CD4-positive, CD25-positive, alpha-beta regulatory T cell (primary cell): Measurements from ENCODE around the gene NTRK1. TPM values are rescaled to one million over a fixed set of nuclear protein-coding genes. Genes with fewer than 3 reads are reported as not detected.

Experiments used
- ATAC-seq, 2 donors: fragments of 150-1000 bp; cut with Tn5 transposase; one replicate each; pipeline ENCODE4 v1.10.0; 2021; ENCODE audit warnings: low read depth in 2 of 2, moderate number of reproducible peaks in 2 of 2, moderate library complexity in 1 of 2
- DNase-seq, 3 donors: peaks; one replicate each; pipeline versions ENCODE4 v3.0.0 to v3.0.0-alpha.2; 2012 to 2022; ENCODE audit warnings: mixed read lengths in 1 of 3
- H3K27ac ChIP-seq: one replicate; pipeline ENCODE4 v1.7.0; 2013; ENCODE audit warnings: mild to moderate bottlenecking, low read length; ENCODE audit not compliant: insufficient read depth, poor library complexity, severe bottlenecking
- H3K27me3 ChIP-seq: one replicate; pipeline ENCODE4 v1.7.0; 2013; ENCODE audit warnings: low read length; ENCODE audit not compliant: control insufficient read depth, insufficient read depth
- H3K36me3 ChIP-seq: one replicate; pipeline ENCODE4 v1.7.0; 2013; ENCODE audit warnings: mild to moderate bottlenecking, low read length, moderate library complexity; ENCODE audit not compliant: control insufficient read depth, insufficient read depth
- H3K4me1 ChIP-seq: 2 replicates; pipeline ENCODE4 v1.7.0; 2013; ENCODE audit warnings: mild to moderate bottlenecking, low read length; ENCODE audit not compliant: insufficient read depth, control insufficient read depth, poor library complexity, severe bottlenecking
- H3K4me3 ChIP-seq: one replicate; pipeline ENCODE4 v1.7.0; 2013; ENCODE audit warnings: low read depth, mild to moderate bottlenecking, low read length, moderate library complexity
- H3K9me3 ChIP-seq, 2 experiments: 1 replicate in 1 of 2; 2 replicates in 1 of 2; pipeline ENCODE4 v1.7.0; 2013; ENCODE audit warnings: low read length in 2 of 2, mild to moderate bottlenecking in 1 of 2, moderate library complexity in 1 of 2; ENCODE audit not compliant: control insufficient read depth in 2 of 2
- H3K27ac Mint-ChIP-seq, 3 donors: one replicate each; pipeline ENCODE4 v1.8.0; 2020 to 2022; ENCODE audit warnings: mild to moderate bottlenecking in 3 of 3, mixed read lengths in 3 of 3, moderate library complexity in 2 of 3
- H3K27me3 Mint-ChIP-seq: one replicate; pipeline ENCODE4 v1.8.0; 2022; ENCODE audit warnings: mild to moderate bottlenecking, mixed read lengths
- H3K36me3 Mint-ChIP-seq: one replicate; pipeline ENCODE4 v1.8.0; 2020; ENCODE audit warnings: mixed read lengths
- H3K4me1 Mint-ChIP-seq, 4 donors: one replicate each; pipeline ENCODE4 v1.8.0; 2020 to 2022; ENCODE audit warnings: mixed read lengths in 4 of 4, mild to moderate bottlenecking in 1 of 4
- H3K4me3 Mint-ChIP-seq, 4 donors: one replicate each; pipeline ENCODE4 v1.8.0; 2020 to 2022; ENCODE audit warnings: mild to moderate bottlenecking in 4 of 4, mixed read lengths in 4 of 4, moderate library complexity in 3 of 4
- H3K9me3 Mint-ChIP-seq, 7 donors: one replicate each; pipeline ENCODE4 v1.8.0; 2020 to 2022; ENCODE audit warnings: mixed read lengths in 7 of 7, mild to moderate bottlenecking in 3 of 7, moderate library complexity in 2 of 7
- polyA plus RNA-seq, 4 donors: library from polyadenylated mRNA; unstranded; fragments of 300-500 nt; fragmentation: Illumina TruSeq; gene quantifications; one replicate each; pipeline ENCODE4 v1.2.3, GENCODE V29; 2021
- total RNA-seq: library from RNA; stranded (reverse); gene quantifications from one replicate; pipeline ENCODE4 v1.2.3, GENCODE V29; 2022

NTRK1 gene
- total RNA-seq = 0.91 TPM
- polyA plus RNA-seq = under 1 TPM in 3 of 4 donors, not detected in 1; 0.06 to 0.44 (median 0.10) TPM

DNA sequence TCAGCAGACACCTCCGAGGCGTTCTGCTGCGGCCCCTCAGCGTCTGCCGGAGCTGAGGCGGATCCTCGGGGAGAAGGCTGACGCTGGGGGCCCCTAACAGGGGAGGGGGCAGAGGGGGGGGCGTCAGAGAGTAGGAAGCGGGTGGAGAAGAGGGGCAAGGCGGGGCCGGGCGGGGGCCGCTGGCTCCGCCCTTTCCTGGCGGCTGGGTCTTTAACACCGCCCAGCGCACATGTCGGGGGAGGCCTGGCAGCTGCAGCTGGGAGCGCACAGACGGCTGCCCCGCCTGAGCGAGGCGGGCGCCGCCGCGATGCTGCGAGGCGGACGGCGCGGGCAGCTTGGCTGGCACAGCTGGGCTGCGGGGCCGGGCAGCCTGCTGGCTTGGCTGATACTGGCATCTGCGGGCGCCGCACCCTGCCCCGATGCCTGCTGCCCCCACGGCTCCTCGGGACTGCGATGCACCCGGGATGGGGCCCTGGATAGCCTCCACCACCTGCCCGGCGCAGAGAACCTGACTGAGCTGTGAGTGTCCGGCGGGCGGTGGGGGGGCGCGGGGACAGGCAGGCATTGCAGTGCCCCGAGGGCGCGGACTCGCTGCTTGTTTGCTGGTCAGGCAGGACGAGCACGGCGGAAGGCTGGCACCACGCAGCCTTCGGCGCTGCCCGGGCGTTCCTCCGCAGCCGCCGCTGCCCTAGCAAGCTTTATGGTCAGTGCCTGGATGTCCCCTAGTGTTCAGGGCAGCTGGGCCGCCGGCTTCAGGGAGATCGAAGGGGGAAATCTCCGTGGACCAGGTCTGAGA is at the start of gene NTRK1:
Gene NTRK1, plus strand, starts transcription at position 238 of the 796 bp plus-strand sequence. Its CDS starts 70 bp downstream, at position 308.
- H3K27ac ChIP-seq = no peak within 1 kb of the TSS
- H3K36me3 ChIP-seq = no peaks in the 10 kb centered on the region
- H3K4me1 Mint-ChIP-seq = peaks cover 8 to 36% (median 11%) of the 10 kb centered on the region in 4 donors
- DNase-seq (peak; percentile 42 to 74 (median 54)), ATAC-seq (peak; percentile 75 to 76)
- H3K27me3 Mint-ChIP-seq = peaks cover 56% of the 10 kb centered on the region
- H3K36me3 Mint-ChIP-seq = no peaks in the 10 kb centered on the region
- H3K4me3 Mint-ChIP-seq = peak within 1 kb of the TSS; percentile 70 to 89 (median 84)
- peak within 1 kb of the TSS in 1 of 3 donors; percentile 70 for H3K27ac Mint-ChIP-seq
- peaks cover 13% of the 10 kb centered on the region for H3K27me3 ChIP-seq
- H3K9me3 Mint-ChIP-seq = no peaks in the 10 kb centered on the region
- no peaks in the 10 kb centered on the region for H3K9me3 ChIP-seq
- peak within 1 kb of the TSS; percentile 64 for H3K4me3 ChIP-seq
- H3K4me1 ChIP-seq = peaks cover 35% of the 10 kb centered on the region

DNA sequence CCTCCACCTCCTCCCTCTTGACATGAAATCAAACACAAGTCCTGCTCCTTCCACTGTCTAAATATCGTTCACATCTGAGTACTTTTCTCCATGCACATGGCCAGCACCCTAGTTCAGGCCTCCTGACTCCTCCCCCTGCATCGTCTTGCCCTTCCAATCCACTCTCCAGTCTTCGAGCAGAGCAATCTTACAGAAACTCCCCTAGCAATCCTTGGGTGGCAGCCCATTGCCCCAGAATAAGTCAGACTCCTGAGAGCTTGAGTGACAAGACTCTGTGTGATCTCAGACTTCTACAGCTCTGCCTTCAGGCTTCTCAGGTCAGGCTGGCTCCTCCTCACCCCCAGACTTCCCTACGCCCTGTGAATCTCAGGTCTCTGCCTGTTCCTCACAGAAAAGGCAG is 49.5 kb upstream of the NTRK1 start:
- Histone ChIP-seq H3K9me3 (no peaks in the 10 kb centered on the region), H3K36me3 (peaks cover 41% of the 10 kb centered on the region), H3K4me1 (peaks cover 51% of the 10 kb centered on the region), H3K27ac (no peak overlapping the region), H3K27me3 (no peaks in the 10 kb centered on the region), H3K4me3 (no peak overlapping the region)
- peak overlapping the region in 2 of 4 donors; percentile 94 for H3K4me3 Mint-ChIP-seq
- peaks cover 43% of the 10 kb centered on the region for H3K36me3 Mint-ChIP-seq
- ATAC-seq (no peak), DNase-seq (no peak)
- H3K9me3 Mint-ChIP-seq = no peaks in the 10 kb centered on the region
- H3K27ac Mint-ChIP-seq = peak overlapping the region in 2 of 3 donors; percentile 100
- H3K27me3 Mint-ChIP-seq = no peaks in the 10 kb centered on the region
- H3K4me1 Mint-ChIP-seq = peaks cover 16 to 72% (median 49%) of the 10 kb centered on the region in 4 donors

DNA sequence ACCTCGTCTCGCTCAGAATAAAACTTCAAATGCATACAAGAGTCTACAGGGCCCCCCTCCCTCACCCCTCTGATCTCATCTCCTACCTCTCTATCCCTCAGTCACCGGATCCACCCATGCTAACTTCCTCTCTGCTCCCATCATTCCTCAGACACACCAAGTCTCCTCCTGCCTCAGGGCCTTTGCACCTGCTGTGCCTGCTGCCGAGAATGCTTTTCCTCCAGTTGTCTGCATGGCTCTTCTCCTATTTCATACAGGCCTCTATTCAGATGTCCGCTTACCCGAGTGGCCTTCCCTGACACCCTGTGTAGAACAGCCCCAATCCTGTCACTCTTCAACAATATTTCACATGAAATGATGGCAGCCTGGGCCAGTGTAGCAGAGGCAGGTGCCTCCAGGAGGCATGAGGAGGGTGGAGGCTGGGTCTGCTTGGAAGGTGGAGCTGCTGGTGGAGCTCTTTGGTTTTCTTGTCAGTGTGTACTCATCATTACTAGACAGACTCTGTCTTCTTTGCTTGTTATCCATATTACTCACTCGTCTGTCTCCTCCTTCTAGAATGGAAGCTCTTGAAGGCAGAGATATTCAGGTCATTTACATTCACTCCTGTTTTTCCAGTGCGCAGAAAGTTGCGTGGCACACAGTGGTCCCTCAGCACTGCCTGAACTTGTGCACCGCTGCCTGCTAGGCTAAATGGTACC is 48.2 kb upstream of the NTRK1 start:
- Mint-ChIP-seq H3K4me1 (peaks cover 16 to 82% (median 48%) of the 10 kb centered on the region in 4 donors), H3K4me3 (peak overlapping the region; percentile 51 to 94 (median 94)), H3K27ac (peak overlapping the region in 2 of 3 donors; percentile 100), H3K36me3 (peaks cover 32% of the 10 kb centered on the region), H3K9me3 (no peaks in the 10 kb centered on the region), H3K27me3 (peaks cover 8% of the 10 kb centered on the region)
- peak overlapping the region; percentile 24 for H3K4me3 ChIP-seq
- no peak for DNase-seq
- no peak for ATAC-seq
- H3K4me1 ChIP-seq = peaks cover 61% of the 10 kb centered on the region
- no peaks in the 10 kb centered on the region for H3K9me3 ChIP-seq
- peaks cover 32% of the 10 kb centered on the region for H3K36me3 ChIP-seq
- H3K27me3 ChIP-seq = no peaks in the 10 kb centered on the region
- H3K27ac ChIP-seq = no peak overlapping the region

DNA sequence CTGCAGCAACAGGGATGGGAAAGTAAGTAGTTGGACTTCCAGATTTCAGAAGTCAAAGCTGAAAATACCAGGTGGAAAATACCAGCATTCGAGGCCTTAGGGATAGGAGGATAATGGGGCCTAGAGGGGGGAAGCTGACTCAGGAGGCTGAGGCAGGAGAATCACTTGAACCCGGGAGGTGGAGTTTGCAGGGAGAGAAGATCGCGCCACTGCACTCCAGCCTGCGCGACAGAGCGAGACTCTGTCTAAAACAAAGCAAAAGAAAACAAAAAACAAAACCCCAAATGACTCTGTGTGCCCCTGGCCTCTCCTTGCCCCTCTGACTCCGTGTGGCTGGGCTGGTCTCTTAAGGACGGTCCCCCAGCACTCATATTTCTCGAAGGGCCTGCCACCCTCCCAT is 47.4 kb upstream of the NTRK1 start:
- H3K4me3 Mint-ChIP-seq = peak overlapping the region; percentile 92 to 94 (median 94)
- H3K9me3 ChIP-seq = no peaks in the 10 kb centered on the region
- peaks cover 27% of the 10 kb centered on the region for H3K36me3 ChIP-seq
- H3K27me3 ChIP-seq = no peaks in the 10 kb centered on the region
- peak overlapping the region; percentile 92 to 100 (median 100) for H3K27ac Mint-ChIP-seq
- no peak for DNase-seq
- H3K4me3 ChIP-seq = peak overlapping the region; percentile 51
- peaks cover 8% of the 10 kb centered on the region for H3K27me3 Mint-ChIP-seq
- H3K36me3 Mint-ChIP-seq = peaks cover 24% of the 10 kb centered on the region
- H3K4me1 ChIP-seq = peaks cover 62% of the 10 kb centered on the region
- ATAC-seq = no peak
- no peaks in the 10 kb centered on the region for H3K9me3 Mint-ChIP-seq
- peak overlapping the region; percentile 99 for H3K27ac ChIP-seq
- H3K4me1 Mint-ChIP-seq = peaks cover 16 to 77% (median 41%) of the 10 kb centered on the region in 4 donors

DNA sequence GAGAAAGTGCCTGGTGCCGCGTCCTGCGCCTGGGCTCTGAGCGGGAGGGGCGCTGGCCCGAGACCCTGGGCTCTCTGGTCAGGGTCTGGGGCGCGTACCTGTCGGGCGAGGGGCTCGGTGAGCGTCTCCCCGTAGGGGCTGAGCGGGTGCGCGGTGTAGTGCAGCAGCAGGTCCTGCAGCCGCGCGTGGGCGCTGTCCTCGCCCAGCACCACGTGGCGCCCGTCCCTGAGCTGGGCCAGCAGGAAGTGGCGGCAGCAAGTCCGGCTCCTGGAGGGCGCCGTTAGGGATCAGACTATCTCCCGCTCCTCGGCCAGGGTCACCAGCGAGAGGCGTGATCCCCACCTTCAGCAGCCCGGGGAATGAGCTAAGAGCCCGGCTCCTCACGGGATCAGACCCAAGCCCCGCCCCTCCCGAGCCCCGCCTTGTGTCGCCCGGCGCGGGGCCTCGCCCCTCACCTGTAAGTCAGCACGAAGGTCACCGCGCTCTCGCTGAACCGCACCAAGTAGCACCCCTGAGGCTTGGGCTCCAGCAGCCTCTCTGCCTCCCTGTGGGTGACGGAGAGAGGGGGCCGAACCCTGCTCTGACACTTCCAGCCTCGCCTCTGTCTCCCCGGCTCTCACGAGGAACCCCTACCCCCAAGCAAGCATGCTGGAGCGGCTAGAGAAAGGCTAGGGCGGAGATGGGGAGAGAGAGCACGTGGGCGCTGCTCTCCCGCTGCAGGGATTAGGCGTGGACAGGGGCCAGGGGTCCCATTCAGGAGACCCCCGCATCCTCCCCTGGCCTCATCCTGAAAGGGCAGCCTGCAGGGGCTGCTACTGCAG is 46.7 kb upstream of the NTRK1 start:
- Histone ChIP-seq H3K4me1 (peaks cover 62% of the 10 kb centered on the region), H3K27ac (peak overlapping the region; percentile 99), H3K4me3 (peak overlapping the region; percentile 85), H3K36me3 (peaks cover 23% of the 10 kb centered on the region), H3K9me3 (no peaks in the 10 kb centered on the region), H3K27me3 (no peaks in the 10 kb centered on the region)
- H3K36me3 Mint-ChIP-seq = peaks cover 24% of the 10 kb centered on the region
- H3K4me3 Mint-ChIP-seq = peak overlapping the region; percentile 92 to 94 (median 94)
- peaks cover 16 to 72% (median 37%) of the 10 kb centered on the region in 4 donors for H3K4me1 Mint-ChIP-seq
- peak overlapping the region; percentile 100 for H3K27ac Mint-ChIP-seq
- H3K9me3 Mint-ChIP-seq = no peaks in the 10 kb centered on the region
- DNase-seq (peak; percentile 76 to 80 (median 77)), ATAC-seq (peak; percentile 32)
- H3K27me3 Mint-ChIP-seq = peaks cover 8% of the 10 kb centered on the region

DNA sequence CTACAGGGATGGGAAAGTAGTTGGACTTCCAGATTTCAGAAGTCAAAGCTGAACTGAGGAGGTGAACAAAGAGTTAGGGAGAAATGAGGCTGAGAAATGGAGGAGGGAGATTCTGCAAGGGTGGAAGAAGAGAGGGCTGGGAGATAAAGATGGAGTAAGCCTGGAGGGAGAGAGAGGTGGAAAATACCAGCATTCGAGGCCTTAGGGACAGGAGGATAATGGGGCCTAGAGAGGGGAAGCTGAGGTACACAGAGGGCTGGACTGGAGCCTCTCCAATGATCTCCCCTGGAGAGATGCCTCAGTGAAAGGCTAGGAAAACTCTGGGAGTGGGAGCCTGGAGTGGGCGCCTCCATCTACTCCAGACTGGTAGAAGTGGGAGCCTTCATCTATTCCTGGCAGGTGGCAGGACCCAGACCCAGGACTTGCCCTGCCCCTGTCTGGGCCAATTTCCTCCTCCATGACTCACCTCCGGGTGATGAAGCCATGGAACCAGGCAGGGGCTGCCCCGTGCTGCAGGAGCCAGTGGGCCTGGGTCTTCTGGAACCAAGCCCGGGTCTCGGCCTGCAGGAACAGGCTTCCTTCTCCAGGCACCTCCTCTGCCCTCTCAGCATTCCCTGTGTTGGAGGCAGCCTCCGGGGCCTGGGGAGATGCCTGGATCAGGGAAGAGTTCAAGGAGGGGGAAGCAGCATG is 45.9 kb upstream of the NTRK1 start:
- peaks cover 16 to 70% (median 35%) of the 10 kb centered on the region in 4 donors for H3K4me1 Mint-ChIP-seq
- H3K4me3 Mint-ChIP-seq = peak overlapping the region; percentile 92 to 94 (median 94)
- peaks cover 24% of the 10 kb centered on the region for H3K36me3 Mint-ChIP-seq
- H3K27me3 ChIP-seq = no peaks in the 10 kb centered on the region
- H3K27ac Mint-ChIP-seq = peak overlapping the region; percentile 100
- H3K9me3 ChIP-seq = no peaks in the 10 kb centered on the region
- H3K27me3 Mint-ChIP-seq = peaks cover 8% of the 10 kb centered on the region
- peak overlapping the region; percentile 85 for H3K4me3 ChIP-seq
- peak overlapping the region; percentile 99 for H3K27ac ChIP-seq
- ATAC-seq (no peak), DNase-seq (peak in 2 of 3 donors; percentile 29 to 55)
- H3K4me1 ChIP-seq = peaks cover 62% of the 10 kb centered on the region
- H3K36me3 ChIP-seq = peaks cover 23% of the 10 kb centered on the region
- no peaks in the 10 kb centered on the region for H3K9me3 Mint-ChIP-seq
